Fibroblast of pulmonary artery (primary cell): Measurements from ENCODE around the gene CCNO.
A peak's percentile ranks its signal among the peaks of the same experiment; 100 is the strongest.

Experiments
- DNase-seq: peaks from one replicate; pipeline ENCODE4 v3.0.0-alpha.2; 2010; ENCODE audit warnings: low read depth
- H3K4me3 ChIP-seq: replicated peaks from 2 replicates; pipeline ENCODE4 v1.5.1; 2011; ENCODE audit warnings: low read depth, mild to moderate bottlenecking, control low read depth, low read length, moderate library complexity
- CTCF ChIP-seq: IDR thresholded peaks from 2 replicates; pipeline ENCODE4 v1.5.1; 2011; ENCODE audit warnings: mild to moderate bottlenecking, control low read depth, low read length, inconsistent platforms; ENCODE audit errors: missing control alignments

CCNO gene

GRCh38 chr5:55241746-55242145 is 8.3 kb upstream of the CCNO start:
- H3K4me3 ChIP-seq: no peak overlapping the region
- no peak for DNase-seq
- TF ChIP-seq CTCF: no peak

DNA sequence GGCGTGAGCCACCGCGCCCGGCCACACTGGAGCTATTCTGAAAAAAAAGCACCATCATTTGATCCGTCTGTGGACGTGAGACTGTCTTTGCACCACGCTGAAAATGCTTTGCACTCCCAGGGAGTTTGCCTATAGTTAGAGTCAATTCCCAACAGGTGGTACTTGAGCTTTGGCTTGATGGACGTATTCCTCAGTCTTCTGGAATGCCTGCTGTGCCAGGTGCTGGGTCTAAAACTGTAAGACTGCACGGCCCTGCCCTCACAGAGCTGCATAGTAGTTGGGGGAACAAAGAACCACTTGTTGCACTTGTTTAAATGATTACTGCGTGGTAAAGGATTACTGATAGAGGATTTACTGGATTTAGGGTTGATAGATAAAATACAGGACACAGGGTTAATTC is 3.4 kb upstream of the CCNO start:
- no peak overlapping the region for H3K4me3 ChIP-seq
- no peak for DNase-seq
- no peak for TF ChIP-seq CTCF

DNA sequence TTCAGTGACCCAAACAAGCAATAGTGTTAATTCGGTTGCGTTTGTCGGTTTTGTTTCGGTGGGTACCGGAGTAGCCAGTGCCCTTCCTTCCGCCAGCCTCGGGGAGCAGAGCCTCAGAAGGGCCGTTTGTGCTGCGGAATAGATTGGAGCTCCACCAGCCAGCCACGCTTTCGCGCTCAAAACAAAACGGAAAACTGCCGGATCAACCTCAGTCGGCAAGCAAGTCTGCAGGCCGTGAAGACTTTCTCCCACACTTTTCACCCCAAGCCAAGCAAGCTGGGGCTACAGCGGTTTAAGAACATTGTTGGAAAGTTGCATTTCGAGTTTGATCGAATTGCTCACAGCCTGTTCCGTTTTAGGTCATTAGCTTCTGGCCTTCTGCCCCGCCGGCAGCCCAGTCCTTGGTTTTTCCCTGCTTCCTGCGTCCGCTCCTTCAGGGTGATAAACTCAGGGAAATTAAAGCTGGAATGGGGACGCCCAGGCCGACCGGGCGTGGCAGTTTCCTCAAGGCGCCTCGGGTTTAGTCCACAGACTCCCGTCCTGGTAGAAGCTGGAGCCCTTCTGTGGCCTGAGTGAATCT is 803 bp upstream of the CCNO start:
- no peak for DNase-seq
- peak overlapping the region; percentile 55 for H3K4me3 ChIP-seq
- TF ChIP-seq CTCF: no peak

- DNase-seq: no peak
These were observed 980 bp downstream of the CCNO start for GRCh38 chr5:55232271-55232984.

GRCh38 chr5:55231919-55232270 is 1.5 kb downstream of the CCNO start:
- no peak for DNase-seq
- TF ChIP-seq CTCF: no peak

More at GRCh38 chr5:55232271-55232984, 980 bp downstream of the CCNO start:
- TF ChIP-seq CTCF: no peak
- H3K4me3 ChIP-seq: peak overlapping the region; percentile 55

GRCh38 chr5:55231029-55231918 is 2.1 kb downstream of the CCNO start:
- no peak for TF ChIP-seq CTCF
- H3K4me3 ChIP-seq: no peak overlapping the region
- DNase-seq: no peak

More at GRCh38 chr5:55231919-55232270, 1.5 kb downstream of the CCNO start:
- no peak overlapping the region for H3K4me3 ChIP-seq
